Measurements from ENCODE around the gene ARHGEF7. TPM values are rescaled to one million over a fixed set of nuclear protein-coding genes. Genes with fewer than 3 reads are reported as not detected.

Gene ARHGEF7
- total RNA-seq, 1 donor from 2014 or later: 69.3 TPM

DNA sequence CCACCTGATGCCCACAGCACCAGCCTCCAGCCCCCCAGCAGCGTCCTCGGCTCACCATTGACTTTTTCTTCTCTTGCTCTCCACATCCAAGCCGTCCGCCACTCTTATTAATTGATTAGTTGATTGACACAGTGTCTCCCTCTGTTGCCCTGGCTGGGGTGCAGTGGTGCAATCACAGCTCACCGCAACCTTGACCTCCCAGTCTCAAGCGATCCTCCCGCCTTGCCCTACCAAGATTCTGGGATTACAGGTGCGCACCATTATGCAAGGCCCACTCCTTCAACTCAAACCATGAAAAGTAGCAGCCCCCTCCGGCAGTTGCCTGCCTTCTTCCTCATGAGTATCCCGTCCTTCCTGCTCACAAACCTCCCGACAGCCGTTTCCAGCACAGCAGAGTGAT lies 204.4 kb downstream of the ARHGEF7 start:
- intact Hi-C loops (cut with micrococcal nuclease): no loop called here

DNA sequence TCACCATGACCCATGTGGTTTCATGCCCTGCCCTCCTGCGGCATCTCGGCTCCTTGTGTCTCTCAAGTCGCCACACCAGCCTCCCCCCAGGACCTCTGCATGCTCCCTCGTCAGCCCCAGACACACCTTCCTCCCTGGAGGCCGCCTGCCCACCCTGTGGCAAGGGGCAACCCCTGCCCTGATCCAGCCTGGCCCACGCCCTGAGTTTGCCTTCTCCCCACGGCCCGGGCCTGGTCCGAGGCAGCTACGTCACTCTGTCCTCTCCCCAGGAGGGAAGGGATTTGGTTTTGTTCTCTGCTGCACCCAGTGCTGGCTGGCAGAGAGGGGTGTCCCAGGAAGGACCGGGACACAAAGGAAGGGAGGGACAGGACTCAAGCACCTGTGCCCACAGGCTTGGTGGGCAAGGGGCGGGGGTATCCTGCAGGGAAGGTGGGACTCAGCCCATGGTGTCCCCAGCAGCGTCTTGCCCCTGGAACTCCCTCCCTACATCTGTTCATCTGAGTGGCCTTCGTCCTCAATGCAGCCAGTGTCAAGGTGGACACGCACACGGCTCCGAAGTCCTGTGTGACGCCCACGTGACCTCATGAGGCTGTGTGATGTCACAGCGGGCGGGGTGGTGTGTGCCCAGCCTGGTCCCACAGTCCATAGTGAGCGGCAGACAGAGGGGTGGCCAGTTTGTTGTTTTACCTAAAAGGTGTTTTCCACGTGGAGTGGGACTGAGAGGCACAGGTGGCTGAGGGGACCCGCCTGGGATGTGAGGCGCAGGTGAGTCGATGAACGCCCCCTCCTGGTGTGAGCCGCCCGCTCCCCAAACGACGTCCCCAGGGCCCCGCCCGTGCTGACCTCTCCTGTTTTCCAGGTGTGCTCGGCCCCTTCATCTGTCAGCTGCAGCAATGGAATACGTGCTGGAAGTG lies 205.1 kb downstream of the ARHGEF7 start, which contains the start of gene TEX29:
Gene TEX29, plus strand, starts transcription at position 645 of the 914 bp plus-strand sequence. Its CDS starts 249 bp downstream, at position 894.
- intact Hi-C loops (cut with micrococcal nuclease): no loop called here

DNA sequence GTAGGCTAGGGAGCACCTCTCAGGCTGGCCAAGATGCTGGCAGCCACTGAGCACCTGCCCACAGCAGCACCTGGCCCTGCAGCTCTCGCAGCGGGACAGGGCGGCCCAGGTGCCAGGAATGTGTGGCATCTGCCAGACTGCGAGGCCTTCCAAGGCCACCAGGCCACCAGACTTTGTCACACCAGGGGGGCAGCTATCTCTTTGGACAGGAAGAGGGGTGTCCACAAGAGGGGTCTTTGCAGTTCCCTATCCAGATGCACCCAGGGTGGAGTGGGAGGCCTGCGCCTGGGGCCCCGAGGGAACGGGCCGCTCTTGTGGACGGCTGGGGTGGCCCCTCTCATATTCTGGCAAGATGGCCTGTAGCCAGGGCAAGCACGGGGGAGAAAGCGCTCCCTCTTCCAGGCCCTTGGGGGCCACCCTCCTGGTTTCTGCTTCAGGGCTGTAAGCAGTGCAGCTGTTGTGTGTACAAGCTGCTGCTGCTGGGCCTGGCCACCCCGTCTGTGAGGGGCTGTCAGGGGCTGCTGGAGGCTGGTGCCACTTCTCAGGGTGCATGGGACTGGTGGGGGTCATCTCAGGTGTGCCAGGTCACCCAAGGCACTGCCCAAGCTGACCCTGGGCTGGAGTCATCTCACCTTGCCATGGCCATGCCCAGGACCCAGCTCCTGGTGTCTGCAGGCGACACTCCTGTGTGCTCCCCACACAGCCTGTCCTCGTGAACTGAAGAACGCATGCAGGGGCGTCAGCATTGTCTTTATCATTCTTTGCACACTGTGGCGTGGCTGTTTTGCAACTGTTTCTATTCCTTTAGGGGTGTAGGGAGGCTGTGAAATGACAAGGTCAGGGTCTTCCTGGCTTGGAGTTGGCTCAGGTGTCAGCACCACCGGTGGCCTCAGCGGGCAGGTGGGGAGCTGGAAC lies 207.1 kb downstream of the ARHGEF7 start:
- intact Hi-C loops (cut with micrococcal nuclease): no loop called here

DNA sequence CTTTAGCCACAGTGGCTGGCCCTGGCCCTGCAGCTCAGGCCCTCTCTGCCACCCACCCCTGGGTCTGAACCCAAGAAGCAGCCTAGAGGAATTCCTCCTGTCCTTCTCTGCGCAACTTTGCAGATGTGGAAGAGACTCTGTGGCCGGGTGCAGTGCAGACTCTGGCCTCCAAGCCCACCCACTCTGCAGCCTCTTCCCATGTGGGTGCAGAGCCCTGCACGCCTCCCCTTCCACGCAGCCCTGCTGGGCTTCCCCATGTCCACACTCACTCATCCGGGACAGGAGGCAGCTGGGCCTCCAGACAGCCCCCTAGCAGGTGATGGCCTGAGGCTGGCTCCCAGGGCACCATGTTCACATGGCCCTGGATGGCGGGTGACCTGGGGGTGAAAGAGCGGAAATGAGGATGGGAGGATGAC lies 207.8 kb downstream of the ARHGEF7 start:
- intact Hi-C loops (cut with micrococcal nuclease): no loop called here

DNA sequence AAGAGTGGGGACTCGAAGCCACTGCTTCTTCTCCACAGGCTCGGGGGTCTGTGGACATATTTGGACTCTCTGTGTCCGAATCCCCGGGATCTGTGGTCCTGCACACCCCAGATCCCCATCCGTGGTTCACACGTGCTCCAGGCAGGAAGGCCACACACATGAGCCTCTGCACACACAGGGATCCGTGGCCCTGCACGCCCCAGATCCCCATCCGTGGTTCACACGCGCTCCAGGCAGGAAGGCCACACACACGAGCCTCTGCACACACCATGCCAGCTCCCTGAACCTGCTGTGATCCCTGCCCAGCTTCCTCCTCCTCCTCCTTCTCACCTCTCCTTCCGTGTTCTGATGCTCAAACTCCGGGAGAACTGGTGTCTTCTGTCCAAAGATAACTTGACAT lies 208.4 kb downstream of the ARHGEF7 start:
- intact Hi-C loops (cut with micrococcal nuclease): no loop called here

DNA sequence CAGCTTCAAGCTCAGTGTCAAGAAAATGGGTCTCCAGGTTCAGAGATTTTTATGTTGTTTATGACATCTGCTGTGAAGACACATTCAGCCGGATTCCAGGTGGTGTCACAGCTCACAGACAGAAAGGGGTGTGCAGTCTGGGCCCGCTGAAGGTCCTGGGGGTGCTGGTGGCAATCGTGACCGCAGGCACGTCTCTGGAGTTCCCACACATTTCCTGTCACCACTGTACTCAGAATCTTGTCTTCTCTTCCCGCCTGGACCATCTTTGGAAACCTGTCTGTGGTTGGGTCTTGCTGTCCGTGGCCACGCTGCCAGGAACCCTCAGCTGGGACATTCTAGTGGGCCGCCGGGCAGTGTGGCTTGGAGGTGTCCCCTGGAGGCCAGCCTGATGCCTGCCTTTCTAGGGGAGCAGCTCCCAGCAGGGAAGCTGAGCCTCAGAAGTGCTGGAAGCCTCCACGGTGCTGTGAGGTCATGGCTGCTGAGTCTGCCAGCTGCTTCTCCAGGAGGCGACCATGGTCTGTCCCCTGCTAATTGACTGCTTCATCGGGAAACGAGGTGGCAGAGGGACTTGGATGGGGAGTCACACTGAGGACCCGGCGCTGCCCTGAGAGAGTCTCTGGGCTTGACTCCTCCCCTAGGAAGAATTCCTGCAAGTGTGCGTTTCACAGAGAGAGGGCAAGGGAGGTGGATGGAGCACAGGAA lies 209.0 kb downstream of the ARHGEF7 start:
- intact Hi-C loops (cut with micrococcal nuclease): no loop called here

DNA sequence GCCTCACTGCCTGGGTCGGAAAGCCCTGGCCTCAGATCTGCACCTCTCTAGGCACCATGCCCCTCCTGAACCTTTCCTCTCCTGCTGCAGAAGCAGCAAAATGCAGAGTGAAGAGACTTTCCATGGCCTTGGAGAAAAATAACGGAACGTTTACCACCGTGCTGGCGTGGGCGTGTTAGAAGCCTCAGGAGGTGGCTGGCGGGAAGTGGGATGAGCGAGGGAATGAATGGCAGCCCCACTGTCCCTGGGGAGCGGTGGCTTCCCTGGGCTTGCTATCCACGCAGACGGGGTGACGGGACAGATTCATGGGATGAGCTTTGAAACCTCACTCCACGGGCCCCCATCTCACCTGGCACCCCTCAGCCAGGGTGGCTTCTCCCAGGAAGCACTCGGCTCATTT lies 209.6 kb downstream of the ARHGEF7 start:
- intact Hi-C loops (cut with micrococcal nuclease): no loop called here

DNA sequence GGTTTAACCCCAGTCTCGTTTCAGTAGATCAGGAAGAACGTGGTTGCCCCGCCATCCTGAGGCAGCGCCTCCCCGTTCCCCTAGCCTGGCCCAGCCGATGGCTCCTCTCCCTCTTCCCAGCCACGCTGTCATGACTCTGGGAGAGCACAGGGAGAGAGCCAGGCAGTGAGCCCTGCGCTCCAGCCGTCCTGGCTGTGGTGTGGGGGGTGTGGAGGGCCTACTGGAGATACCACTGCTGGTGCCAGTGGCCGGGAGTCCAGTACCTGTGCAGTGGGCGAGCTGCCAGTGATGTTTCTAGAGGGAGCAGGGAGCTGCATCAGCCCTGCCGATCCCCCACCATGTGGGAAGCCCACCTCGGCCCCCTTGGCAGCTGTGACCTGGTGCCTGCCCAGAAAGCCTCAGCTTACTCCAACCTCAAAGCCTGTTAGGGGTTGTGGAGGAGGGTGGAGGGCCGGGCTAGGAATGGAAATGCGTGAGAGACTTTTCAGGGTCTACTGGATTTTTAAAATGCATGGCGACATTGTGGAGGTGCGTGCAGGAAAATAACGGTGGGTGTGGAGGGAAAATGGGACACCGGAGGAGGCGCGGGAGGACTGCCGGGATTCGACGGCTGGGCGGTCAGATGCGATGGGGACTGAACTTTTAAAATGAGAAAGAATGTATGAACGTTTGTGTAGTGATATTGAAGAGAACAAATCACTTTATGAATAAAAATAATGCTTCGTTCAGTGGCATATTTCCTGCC lies 210.2 kb downstream of the ARHGEF7 start:
- intact Hi-C loops (cut with micrococcal nuclease): no loop called here

DNA sequence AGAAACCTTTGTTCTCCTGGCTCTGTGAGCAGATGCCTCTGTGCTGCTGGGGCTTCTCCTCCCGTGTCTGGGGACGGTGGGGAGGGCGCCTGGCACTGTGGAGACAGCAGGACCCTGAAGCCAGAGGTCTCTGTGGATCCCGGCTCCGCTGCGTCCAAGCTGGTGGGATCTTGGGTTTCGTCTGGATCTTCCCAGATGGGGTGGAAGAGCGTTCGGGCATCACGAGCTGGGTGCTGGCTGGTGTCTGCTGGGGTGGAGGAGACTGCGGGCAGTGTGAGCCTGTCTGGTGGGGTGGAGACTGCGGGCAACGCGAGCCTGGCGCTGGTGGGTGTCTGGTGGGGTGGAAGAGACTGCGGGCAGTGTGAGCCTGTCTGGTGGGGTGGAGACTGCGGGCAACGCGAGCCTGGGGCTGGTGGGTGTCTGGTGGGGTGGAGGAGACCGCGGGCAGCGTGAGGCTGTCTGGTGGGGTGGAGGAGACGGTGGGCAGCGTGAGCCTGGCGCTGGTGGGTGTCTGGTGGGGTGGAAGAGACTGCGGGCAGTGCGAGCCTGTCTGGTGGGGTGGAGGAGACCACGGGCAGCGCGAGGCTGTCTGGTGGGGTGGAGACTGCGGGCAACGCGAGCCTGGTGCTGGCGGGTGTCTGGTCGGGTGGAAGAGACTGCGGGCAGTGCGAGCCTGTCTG lies 211.0 kb downstream of the ARHGEF7 start:
- intact Hi-C loops (cut with micrococcal nuclease): no loop called here

DNA sequence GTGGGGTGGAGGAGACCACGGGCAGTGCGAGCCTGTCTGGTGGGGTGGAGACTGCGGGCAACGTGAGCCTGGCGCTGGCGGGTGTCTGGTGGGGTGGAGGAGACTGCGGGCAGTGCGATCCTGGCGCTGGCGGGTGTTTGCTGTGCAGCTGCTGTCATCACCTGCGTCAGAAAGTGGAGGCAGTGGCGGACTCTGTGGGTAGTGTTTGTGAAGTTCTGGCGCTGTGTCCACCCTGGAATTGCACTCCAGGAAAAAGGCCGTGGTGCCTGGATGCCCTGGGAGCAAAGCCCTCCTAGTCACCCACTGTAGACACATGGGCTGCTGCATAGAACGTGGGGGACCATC lies 211.5 kb downstream of the ARHGEF7 start:
- intact Hi-C loops (cut with micrococcal nuclease): no loop called here

DNA sequence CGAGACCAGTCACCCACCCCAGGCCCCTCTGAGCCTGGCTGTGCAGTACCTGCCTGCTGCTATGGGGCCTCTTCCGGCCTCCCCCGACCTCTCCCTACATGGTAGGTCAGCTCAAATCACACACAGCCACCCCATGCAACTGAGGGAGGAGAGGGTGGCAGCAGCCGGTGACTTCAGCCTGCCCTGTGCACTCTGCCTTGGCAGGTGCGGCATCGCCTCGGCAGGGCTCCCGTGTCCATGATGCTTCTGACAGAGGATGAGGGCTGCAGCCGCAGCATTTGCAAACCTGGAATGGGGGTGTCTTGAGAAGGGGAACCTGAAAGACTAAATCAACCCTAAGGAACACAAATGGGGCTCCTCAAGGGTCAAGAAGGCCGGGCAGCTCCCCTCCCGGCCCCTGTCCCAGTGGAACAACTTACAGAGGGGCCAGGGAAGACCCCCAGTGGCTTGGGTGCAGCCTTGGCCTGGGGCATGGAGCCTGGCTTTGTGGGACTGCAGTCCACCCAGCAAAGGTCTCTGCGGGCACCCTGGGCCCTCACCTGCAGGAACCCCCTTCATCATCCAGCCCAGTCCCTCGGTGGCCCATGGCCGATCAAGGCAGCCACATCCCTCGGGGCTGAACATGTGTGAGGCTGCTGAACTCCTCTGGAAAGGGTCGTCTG lies 212.0 kb downstream of the ARHGEF7 start:
- intact Hi-C loops (cut with micrococcal nuclease): no loop called here

DNA sequence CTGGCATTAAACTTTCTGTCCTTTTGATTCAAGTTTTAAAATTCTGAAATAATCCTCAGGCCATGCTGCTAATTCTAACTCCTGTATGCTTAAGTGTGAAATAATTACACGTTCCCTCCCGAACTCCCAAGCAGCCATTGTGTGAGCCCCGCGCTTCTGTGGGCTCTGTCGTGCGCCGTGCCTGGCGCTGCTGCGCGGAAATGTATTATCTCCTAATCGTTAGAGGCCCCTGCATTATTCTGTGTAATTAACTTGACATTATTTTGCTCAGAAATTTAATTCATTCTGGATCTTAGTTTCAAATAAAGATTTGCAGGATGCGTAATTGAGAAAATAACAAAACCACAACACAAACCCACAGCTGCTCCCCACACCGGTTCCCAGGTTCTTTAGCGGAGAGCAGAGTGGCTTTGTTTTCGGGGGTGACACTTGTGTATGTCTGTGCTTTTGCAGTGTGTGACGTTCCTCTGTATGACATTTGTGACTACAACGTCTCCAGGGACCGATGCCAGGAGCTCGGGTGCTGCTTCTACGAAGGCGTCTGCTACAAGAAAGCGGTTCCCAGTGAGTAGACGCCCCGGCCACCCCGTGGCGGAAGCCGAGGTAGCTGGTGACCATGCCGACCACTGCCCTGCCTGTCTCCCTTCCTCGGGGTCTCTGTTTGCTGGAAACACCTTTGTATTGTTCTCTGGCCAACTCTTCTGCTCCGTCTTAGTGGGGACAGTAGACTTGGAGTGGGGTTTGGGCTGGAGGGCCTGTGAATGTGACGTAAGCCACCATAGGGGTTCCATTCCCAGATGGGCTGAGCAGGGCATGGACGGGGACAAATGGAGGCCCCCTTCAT lies 212.8 kb downstream of the ARHGEF7 start:
- intact Hi-C loops (cut with micrococcal nuclease): no loop called here

DNA sequence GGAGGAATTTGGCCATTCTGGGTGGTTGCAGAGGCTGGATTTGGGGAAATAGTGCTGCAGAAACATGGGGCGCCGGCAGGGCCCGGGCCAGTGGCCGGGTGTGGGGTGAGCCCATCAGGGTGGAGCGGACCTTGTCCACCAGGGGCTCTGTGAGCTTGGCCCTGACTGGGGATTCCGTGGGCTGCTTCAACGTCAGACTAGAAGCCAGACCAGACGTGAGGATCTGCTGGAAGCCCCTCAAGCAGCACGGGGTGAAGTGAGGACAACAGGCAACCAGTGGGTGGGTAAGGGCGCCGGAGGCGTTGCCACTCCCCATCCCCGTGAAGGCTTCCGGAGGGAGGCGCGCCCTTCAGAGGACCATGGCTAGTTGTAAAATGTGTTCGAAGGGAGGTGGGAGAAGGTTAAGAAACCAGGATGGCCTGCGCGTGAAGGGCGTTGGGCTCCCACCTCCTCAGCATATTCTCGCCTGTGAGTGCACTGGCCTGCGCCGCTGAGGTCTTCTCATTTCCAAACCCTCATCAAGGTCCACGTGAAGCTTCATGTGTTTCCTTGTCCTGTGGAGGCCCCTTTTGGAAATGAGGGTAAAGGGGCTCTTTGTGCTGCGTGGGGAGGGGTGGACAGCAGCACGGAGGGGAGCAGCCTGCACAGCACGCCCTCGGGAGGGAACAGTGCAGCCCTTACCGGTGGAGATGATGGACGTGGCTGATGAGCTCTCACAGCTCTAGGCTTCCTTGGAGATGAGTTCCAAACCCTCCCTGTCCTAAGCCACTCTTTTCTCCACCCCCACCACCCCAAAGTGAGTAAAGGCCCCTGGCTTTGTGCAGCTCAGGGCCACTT lies 213.7 kb downstream of the ARHGEF7 start:
- intact Hi-C loops (cut with micrococcal nuclease): no loop called here

DNA sequence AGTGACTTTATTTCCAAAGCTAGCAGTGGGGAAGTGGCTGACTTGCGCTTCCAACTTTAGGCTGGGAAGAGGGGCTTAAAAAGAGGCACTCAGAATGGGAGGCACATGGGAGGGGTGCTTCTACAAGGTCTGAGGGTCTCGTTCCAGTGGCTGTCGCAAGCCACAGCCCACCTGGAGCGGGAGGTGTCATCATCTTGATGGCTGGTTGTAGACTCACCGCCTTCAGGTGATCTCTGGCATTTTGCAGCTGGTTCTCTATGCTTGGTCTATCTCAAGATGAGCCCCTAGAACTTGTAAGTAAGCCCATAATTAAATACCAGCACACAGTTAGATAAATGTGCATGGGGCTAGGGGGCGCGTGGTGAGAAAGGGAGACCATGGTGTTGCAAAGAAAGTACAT lies 214.5 kb downstream of the ARHGEF7 start:
- intact Hi-C loops (cut with micrococcal nuclease): no loop called here

DNA sequence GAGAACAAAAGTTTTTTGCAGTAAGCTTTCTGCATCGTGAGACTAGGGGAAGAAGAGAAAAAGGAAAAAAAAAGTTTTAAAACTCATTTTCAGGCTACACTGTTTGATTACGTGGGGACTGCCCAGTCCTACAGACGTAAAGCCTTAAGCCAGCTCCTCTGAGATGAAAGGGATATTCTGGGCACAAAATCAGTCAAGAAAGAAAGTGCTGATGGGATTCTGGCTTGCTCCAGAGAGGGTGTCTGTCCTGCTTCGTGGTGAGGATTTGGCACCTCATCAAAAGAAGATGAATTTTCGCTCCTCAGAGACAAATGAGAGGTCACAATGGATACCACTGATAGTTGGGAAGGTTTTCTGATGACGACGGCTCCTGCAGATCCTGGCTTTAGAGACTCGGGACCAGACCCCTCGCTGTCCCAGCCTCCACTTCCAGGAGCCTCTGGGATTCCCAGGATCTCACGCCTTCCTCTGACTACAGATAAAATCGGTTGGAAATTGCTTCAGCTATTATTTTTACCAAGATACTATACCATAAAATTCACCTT lies 215.0 kb downstream of the ARHGEF7 start:
- intact Hi-C loops (cut with micrococcal nuclease): no loop called here

DNA sequence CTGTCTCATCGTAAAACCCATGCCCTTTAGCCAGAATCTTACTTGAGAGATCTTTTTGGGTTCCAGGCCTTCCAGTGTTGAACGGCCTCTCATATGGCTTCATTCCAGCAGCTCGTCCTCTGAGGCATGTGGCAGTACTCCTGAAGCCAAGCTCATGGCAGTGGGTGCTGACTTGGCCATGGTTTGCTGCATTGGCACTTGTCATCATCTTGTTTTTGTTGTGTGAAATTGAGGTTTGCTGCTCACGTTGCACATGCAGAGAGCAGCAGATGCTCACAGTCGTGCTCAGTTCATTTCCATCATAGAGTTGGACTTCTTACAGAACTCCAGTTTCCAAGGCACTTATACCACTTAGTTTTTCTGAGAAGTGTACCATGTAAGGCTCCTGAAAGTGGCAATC lies 220.2 kb downstream of the ARHGEF7 start:
- intact Hi-C loops (cut with micrococcal nuclease): no loop called here

DNA sequence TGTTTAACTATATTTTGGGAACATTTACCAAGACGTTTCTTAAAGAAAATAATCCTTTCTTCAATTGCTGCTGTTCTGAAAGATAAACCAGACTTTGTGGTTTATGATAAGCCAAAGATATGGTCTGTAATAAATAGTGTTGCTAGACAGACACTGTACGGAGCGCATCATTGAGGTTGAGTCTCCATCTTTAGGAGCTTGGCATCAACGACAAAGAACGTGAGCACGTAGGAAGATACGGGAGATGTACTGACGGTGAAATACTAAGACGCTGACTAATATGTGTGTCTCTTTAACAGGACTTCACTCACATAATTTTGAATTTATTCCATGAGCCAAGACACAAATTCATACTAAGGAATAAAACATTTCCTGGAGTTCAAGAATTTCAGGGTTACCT lies 221.6 kb downstream of the ARHGEF7 start:
- intact Hi-C loops (cut with micrococcal nuclease): no loop called here

DNA sequence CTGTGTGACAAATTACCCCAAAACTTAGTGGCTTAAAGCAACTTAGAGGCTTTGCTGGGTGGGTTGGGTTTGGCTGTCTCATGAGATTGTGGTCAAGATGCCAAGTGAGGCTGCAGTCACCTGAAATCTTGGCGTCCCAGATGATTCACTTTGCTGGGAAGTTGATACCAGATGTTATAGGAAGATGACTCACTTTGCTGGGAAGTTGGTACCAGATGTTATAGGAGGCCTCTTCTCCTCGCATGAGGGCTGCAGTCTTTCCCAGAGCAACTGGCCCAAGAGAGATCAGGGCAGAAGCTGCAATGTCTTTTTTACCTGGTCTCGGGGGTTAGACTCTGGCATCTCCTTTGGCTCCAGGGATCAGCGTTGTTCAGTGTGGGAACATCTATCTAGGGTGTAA lies 222.1 kb downstream of the ARHGEF7 start:
- intact Hi-C loops (cut with micrococcal nuclease): no loop called here
